ENCODE data around the gene APBA3. TPM values are rescaled to one million over a fixed set of nuclear protein-coding genes. Genes with fewer than 3 reads are reported as not detected.

The APBA3 gene
- total and polyA plus RNA-seq, 8 donors: 15.5 to 24.7 (median 19.8) TPM

- TF ChIP-seq CTCF (IDR thresholded peaks at IDR 0.05): no peak
- Histone ChIP-seq H3K27ac (no peak overlapping the region), H3K36me3 (no peaks in the 10 kb centered on the region), H3K27me3 (peaks cover 20 to 76% of the 10 kb centered on the region in 2 donors), H3K9me3 (no peaks in the 10 kb centered on the region), H3K4me3 (peak overlapping the region in 1 of 2 donors; percentile 19), H3K4me1 (peaks cover 8 to 18% of the 10 kb centered on the region in 2 donors)
- intact Hi-C loops (cut with DNase I): no loop called here
- ATAC-seq: peak; percentile 48
- no peak for DNase-seq
These were observed 38.9 kb downstream of the APBA3 start for GRCh38 chr19:3722443-3723109.

GRCh38 chr19:3721887-3722442 is 39.5 kb downstream of the APBA3 start:
- H3K9me3 ChIP-seq: no peaks in the 10 kb centered on the region
- no peak for TF ChIP-seq CTCF (IDR thresholded peaks at IDR 0.05)
- H3K4me1 ChIP-seq: peaks cover 8 to 18% of the 10 kb centered on the region in 2 donors
- DNase-seq (no peak), ATAC-seq (no peak)
- peak overlapping the region in 1 of 2 donors; percentile 19 for H3K4me3 ChIP-seq
- no peaks in the 10 kb centered on the region for H3K36me3 ChIP-seq
- intact Hi-C loops (cut with DNase I): no loop called here
- peaks cover 20 to 76% of the 10 kb centered on the region in 2 donors for H3K27me3 ChIP-seq
- H3K27ac ChIP-seq: no peak overlapping the region

- Histone ChIP-seq H3K27ac (no peak overlapping the region), H3K4me1 (peaks cover 8 to 18% of the 10 kb centered on the region in 2 donors), H3K9me3 (no peaks in the 10 kb centered on the region), H3K4me3 (peak overlapping the region in 1 of 2 donors; percentile 19), H3K27me3 (peaks cover 20 to 76% of the 10 kb centered on the region in 2 donors), H3K36me3 (no peaks in the 10 kb centered on the region)
- intact Hi-C loops (cut with DNase I): no loop called here
- TF ChIP-seq CTCF (IDR thresholded peaks at IDR 0.05): no peak
- peak; percentile 60 to 94 (median 88) for DNase-seq
- ATAC-seq: peak; percentile 91
These were observed 40.2 kb downstream of the APBA3 start for GRCh38 chr19:3721131-3721886.

- peaks cover 8 to 18% of the 10 kb centered on the region in 2 donors for H3K4me1 ChIP-seq
- H3K9me3 ChIP-seq: no peaks in the 10 kb centered on the region
- ATAC-seq (no peak), DNase-seq (no peak)
- no peaks in the 10 kb centered on the region for H3K36me3 ChIP-seq
- no peak overlapping the region for H3K4me3 ChIP-seq
- H3K27me3 ChIP-seq: peaks cover 20 to 68% of the 10 kb centered on the region in 2 donors
- no peak overlapping the region for H3K27ac ChIP-seq
- intact Hi-C loops (cut with DNase I): no loop called here
- TF ChIP-seq CTCF (IDR thresholded peaks at IDR 0.05): no peak
These were observed 41.1 kb downstream of the APBA3 start for GRCh38 chr19:3720349-3720917.

- peaks cover 20 to 62% of the 10 kb centered on the region in 2 donors for H3K27me3 ChIP-seq
- ATAC-seq: no peak
These were observed 41.6 kb downstream of the APBA3 start for GRCh38 chr19:3719868-3720267.

More at GRCh38 chr19:3719868-3720267, 41.6 kb downstream of the APBA3 start:
- Histone ChIP-seq H3K4me1 (peaks cover 8 to 18% of the 10 kb centered on the region in 2 donors), H3K4me3 (no peak overlapping the region), H3K9me3 (no peaks in the 10 kb centered on the region), H3K36me3 (no peaks in the 10 kb centered on the region), H3K27ac (no peak overlapping the region)
- TF ChIP-seq CTCF (IDR thresholded peaks at IDR 0.05): no peak
- no peak for DNase-seq
- intact Hi-C loops (cut with DNase I): no loop called here
